Measurements from ENCODE around the gene FSCN2. TPM values are rescaled to one million over a fixed set of nuclear protein-coding genes. Genes with fewer than 3 reads are reported as not detected.

The FSCN2 gene
- total and polyA plus RNA-seq, 2 donors (not counting 3 experiments of a cell fraction or from before 2014, with no cell fraction given): 0.32 to 0.71 TPM

DNA sequence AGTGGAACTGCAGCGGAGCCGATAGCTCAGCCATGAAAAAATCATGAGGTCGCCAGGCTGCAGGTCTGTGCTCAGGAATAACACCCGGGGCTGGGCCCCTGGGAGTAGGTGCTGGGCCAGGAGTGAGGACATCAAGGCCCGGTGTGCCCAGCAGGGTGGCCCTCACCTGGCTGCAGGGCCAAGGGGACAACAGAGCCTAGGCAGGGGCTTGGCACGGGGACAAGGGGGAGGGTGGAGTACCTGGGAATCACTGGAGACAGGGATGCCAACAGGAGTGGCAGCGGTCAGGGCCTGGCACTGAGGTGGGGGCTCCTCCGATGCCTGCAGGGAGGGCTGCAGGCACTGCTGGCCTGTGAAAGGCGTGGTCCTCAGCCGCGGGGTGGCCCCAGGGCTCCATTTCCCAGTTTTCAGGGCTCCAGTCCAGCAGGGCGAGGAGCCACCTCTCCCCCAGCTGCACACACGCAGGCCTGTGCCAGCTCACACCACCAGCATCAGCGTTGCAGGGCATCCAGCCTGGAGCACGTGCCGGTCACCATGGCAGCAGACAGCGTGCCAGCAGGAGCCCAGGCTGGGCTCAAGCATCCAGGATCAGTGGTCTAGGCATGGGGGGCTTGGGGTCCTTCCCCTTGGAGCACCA lies 4.7 kb upstream of the FSCN2 start:
- Histone ChIP-seq H3K9me3 (replicated peaks; ENCODE audit: control insufficient read depth, insufficient read depth, low read length) (no peaks in the 10 kb centered on the region), H4K20me1 (replicated peaks; ENCODE audit: control insufficient read depth, extremely low read depth, insufficient read depth, low read length) (no peaks in the 10 kb centered on the region), H3K4me3 (replicated peaks in 1 of 3; ENCODE audit: insufficient read depth in 1 of 3, low read depth in 1 of 3, low read length in 3 of 3) (no peak overlapping the region), H3K27me3 (ENCODE audit: control insufficient read depth in 2 of 2, insufficient read depth in 2 of 2, low read length in 2 of 2) (no peaks in the 10 kb centered on the region), H3K9ac (replicated peaks; ENCODE audit: extremely low read depth, insufficient read depth, low read length) (no peak overlapping the region), H3K4me2 (ENCODE audit: insufficient read depth, low read length) (no peak overlapping the region), H3K27ac (ENCODE audit: insufficient read depth, low read depth, low read length) (no peak overlapping the region), H3K79me2 (ENCODE audit: control insufficient read depth, insufficient read depth, low read length) (no peaks in the 10 kb centered on the region), H3K4me1 (ENCODE audit: control insufficient read depth, extremely low read depth, insufficient read depth, low read length) (peaks cover 7% of the 10 kb centered on the region), H3K36me3 (ENCODE audit: control insufficient read depth in 2 of 2, extremely low read depth in 1 of 2, insufficient read depth in 2 of 2, low read length in 2 of 2) (no peaks in the 10 kb centered on the region), H2AFZ (ENCODE audit: low read depth, low read length) (no peak overlapping the region), H3K9me1 (replicated peaks; ENCODE audit: control insufficient read depth, extremely low read depth, insufficient read depth, low read length) (no peaks in the 10 kb centered on the region)
- no TSS peak for BruUV-seq (replicated peaks)
- TF ChIP-seq MYC (IDR thresholded peaks at IDR 0.05; ENCODE audit: low read depth, low read length): no peak
- no peak for TF ChIP-seq EZH2 (IDR thresholded peaks at IDR 0.05; ENCODE audit: borderline replicate concordance, low read depth, low read length, severe bottlenecking)
- TF ChIP-seq JUN (IDR thresholded peaks at IDR 0.05; ENCODE audit: borderline replicate concordance, insufficient read depth, insufficient read length, low read depth): no peak
- TF ChIP-seq, protein P1, sequence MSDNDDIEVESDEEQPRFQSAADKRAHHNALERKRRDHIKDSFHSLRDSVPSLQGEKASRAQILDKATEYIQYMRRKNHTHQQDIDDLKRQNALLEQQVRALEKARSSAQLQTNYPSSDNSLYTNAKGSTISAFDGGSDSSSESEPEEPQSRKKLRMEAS (IDR thresholded peaks at IDR 0.05; ENCODE audit: insufficient read depth, insufficient read length): peak; percentile 14
- TF ChIP-seq, protein P2, sequence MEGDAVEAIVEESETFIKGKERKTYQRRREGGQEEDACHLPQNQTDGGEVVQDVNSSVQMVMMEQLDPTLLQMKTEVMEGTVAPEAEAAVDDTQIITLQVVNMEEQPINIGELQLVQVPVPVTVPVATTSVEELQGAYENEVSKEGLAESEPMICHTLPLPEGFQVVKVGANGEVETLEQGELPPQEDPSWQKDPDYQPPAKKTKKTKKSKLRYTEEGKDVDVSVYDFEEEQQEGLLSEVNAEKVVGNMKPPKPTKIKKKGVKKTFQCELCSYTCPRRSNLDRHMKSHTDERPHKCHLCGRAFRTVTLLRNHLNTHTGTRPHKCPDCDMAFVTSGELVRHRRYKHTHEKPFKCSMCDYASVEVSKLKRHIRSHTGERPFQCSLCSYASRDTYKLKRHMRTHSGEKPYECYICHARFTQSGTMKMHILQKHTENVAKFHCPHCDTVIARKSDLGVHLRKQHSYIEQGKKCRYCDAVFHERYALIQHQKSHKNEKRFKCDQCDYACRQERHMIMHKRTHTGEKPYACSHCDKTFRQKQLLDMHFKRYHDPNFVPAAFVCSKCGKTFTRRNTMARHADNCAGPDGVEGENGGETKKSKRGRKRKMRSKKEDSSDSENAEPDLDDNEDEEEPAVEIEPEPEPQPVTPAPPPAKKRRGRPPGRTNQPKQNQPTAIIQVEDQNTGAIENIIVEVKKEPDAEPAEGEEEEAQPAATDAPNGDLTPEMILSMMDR (IDR thresholded peaks at IDR 0.05; ENCODE audit: extremely low read depth in 1 of 2, insufficient read depth in 1 of 2, low read depth in 1 of 2, low read length in 2 of 2): peak in 1 of 2 donors; percentile 46
- TF ChIP-seq GATA2 (IDR thresholded peaks at IDR 0.05; ENCODE audit: insufficient read depth, insufficient read length, low read depth, low read length): no peak
- no peak for TF ChIP-seq FOS (IDR thresholded peaks at IDR 0.05; ENCODE audit: borderline replicate concordance, insufficient read depth, low read length)
- TF ChIP-seq POLR2AphosphoS5 (IDR thresholded peaks at IDR 0.05; ENCODE audit: insufficient read depth, low read depth, low read length): no peak
- no peak for TF ChIP-seq POLR2A (IDR thresholded peaks at IDR 0.05; ENCODE audit: low read depth, low read length)
- dilution Hi-C loops (cut with MboI; ENCODE audit: extremely low pct_ligation_motif_present, low sequenced_read_pairs) (no loop called here), intact Hi-C loops (cut with micrococcal nuclease) (no loop called here)
- FAIRE-seq: no peak
- POLR2A ChIA-PET: interaction anchor here (0.6 to 0.7 kb wide), 2 partner anchors 8 to 11 kb away, joined by 3 to 4 read pairs; partner anchors contain the start of gene ACTG1
- CTCF ChIA-PET: interaction anchor here (0.6 to 1.6 kb wide), 15 partner anchors 14 to 378 kb away, joined by 3 to 6 read pairs (median 4); partner anchors contain the start of genes BAHCC1 and FAAP100
- no peak for DNase-seq (ENCODE audit: low read depth, low spot score)

All from endothelial cell of umbilical vein (primary cell).